Measurements from ENCODE around the gene TIMP2. TPM values are rescaled to one million over a fixed set of nuclear protein-coding genes. Genes with fewer than 3 reads are reported as not detected.

Gene TIMP2
- total RNA-seq, 2 experiments from 2014 or later = 1.7 to 2.9 TPM

Other genes starting within 250 kb of the TIMP2 start
- gene CYTH1, start 143.1 kb downstream of the TIMP2 start, total RNA-seq = 100 to 1,000 TPM; 151 to 156 TPM
- gene USP36, start 84.6 kb downstream of the TIMP2 start, total RNA-seq = 10 to 100 TPM; 84.5 to 94.3 TPM
- under 1 TPM in 1 of 2 experiments, not detected in 1; 0.29 TPM for gene CEP295NL, start 22.2 kb downstream of the TIMP2 start, total RNA-seq
- 100 to 1,000 TPM in 1 of 2 experiments, 10 to 100 TPM in 1; 75.7 to 162 TPM for gene LGALS3BP, start 54.5 kb upstream of the TIMP2 start, total RNA-seq
- gene CANT1, start 84.4 kb upstream of the TIMP2 start, total RNA-seq = 10 to 100 TPM; 67.2 to 78.3 TPM
- not detected for gene C1QTNF1, start 98.8 kb upstream of the TIMP2 start, total RNA-seq
- gene ENGASE, start 149.4 kb upstream of the TIMP2 start, total RNA-seq = 10 to 100 TPM; 42.9 to 45.7 TPM

Data from activated CD8-positive, alpha-beta memory T cell treated with anti-CD3 and anti-CD28 coated beads, Interleukin-2, amount 10 ng/mL, durations not matched to agents 7 days and 5 days (primary cell).